Central memory CD4-positive, alpha-beta T cell (primary cell): ENCODE measurements around the gene NKAIN4.
A peak's percentile ranks its signal among the peaks of the same experiment; 100 is the strongest.

Source experiments
- DNase-seq: peaks from one replicate; pipeline ENCODE4 v3.0.0; 2022

NKAIN4 gene

GRCh38 chr20:63217706-63218105, 36.6 kb downstream of the NKAIN4 start:
- DNase-seq, result no peak

DNA sequence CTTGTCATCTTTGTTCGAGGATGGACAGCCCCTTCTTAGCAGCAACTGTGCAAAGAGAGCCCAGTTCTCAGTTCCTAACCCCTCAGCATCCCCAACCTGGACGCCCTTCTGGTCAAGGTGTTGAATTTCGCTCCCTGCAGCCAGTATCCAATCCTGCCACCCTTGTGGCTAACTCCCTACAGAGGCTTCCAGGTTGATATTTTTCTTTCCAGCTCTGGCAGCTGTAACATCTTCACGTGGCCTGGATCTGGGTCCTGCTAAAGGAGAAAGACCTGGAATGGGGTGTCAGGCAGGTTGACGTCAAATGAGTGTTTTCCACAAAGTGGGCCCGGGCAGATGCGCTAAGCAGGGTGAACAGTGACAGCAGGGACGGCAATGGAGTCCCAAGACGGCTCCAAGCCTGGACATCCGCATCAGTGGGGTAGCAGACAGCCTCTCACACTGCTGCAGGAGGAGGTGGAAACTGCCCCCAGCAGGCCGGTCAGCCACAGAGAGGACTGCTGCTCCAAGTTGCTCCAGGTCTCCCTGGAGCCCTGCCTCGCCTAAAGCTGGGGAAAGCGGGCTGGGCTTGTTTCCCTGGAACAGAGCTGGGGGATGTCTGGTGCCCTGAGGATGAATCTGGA, 37.3 kb downstream of the NKAIN4 start:
- DNase-seq, result no peak

DNA sequence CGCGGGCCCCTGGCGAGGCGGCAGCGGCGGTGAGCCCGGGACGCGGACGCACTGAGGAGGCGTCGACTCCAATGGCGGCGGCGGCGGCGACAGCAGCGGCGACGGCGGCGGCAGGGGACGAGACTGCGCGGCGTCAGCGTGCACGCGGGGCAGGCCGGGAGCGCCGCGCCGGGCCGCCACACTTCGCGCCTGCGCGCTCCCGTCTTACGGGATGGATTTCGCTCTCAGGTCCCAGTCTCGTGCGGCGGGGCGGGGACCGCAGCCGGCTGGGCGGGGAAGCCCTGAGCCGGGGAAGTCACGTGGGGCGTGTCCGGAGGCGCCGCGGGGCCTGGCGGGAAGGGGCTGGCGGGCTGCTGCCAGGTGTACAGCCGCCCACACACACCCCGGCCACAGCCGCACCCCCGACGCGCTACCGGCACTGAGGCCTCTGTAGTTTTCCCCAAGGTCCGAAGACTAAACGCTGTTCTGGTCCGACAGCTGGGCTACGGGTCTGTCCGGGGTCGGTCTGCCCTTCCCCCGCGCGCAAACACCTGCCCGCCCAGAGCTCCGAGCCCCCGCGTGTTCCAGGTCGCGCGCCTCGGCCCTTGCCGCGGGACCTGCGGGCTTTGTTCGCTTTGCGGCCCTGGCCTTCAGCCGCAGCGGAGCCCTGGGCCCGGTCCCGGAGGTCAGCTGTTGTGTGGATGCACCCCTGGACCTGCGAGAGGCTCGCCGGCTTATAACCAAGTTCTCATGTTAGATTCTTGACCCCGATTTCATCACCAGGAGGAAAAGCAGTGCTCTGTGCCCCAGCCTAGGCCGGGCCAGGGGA, 38.0 kb downstream of the NKAIN4 start, which contains the start of gene YTHDF1:
Gene YTHDF1, minus strand, starts transcription at position 91 of the 808 bp plus-strand sequence. CDS start 239 bp downstream, outside the sequence.
- peak; percentile 95 for DNase-seq

- no peak for DNase-seq
Measured at GRCh38 chr20:63215101-63216040, 38.9 kb downstream of the NKAIN4 start.

DNA sequence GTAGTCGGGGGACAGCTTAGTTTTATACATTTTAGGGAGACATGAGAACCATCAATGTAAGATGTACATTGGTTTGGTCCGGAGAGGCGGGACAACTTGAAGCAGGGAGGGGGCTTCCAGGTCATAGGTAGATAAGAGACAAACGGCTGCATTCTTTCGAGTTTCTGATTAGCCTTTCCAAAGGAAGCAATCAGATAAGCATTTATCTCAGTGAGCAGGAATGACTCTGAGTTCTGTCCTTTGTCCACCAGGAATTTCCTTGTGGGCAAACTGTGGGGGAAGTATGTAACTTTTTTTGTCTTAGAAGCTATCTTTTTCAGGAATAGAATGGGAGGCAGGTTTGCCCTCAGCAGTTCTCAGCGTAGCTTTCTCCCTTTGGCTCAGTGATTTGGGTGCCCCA, 39.7 kb downstream of the NKAIN4 start:
- no peak for DNase-seq

- DNase-seq, result no peak
Measured at GRCh38 chr20:63212792-63213191, 41.5 kb downstream of the NKAIN4 start.

- DNase-seq, result no peak
Measured at GRCh38 chr20:63212393-63212730, 41.9 kb downstream of the NKAIN4 start.

DNA sequence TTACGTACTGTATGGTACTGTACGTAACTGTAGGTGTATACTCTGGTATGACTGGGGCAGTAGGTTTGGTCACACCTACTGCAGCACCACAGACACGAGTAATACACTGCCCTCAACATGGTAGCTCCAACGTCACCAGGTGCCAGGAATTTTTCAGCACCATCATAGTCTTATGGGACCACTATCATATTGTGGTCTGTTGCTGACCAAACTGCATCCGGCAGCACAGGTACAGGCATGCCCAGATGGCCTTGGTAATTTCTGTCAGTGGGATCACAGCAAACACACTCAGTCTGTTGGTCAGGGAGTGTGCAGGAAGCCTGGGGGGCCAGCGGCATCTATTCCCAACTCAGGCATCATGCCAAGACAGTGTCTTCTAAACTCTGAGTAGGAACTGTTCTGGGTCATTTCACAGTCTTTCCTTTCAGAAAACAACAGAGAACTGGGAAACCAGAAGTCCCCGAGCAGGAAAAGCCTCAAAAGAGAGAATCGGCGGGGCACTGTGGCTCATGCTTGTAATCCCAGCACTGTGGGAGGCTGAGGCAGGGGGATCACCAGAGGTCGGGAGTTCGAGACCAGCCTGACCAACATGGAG, 44.2 kb downstream of the NKAIN4 start:
- DNase-seq, result no peak

DNA sequence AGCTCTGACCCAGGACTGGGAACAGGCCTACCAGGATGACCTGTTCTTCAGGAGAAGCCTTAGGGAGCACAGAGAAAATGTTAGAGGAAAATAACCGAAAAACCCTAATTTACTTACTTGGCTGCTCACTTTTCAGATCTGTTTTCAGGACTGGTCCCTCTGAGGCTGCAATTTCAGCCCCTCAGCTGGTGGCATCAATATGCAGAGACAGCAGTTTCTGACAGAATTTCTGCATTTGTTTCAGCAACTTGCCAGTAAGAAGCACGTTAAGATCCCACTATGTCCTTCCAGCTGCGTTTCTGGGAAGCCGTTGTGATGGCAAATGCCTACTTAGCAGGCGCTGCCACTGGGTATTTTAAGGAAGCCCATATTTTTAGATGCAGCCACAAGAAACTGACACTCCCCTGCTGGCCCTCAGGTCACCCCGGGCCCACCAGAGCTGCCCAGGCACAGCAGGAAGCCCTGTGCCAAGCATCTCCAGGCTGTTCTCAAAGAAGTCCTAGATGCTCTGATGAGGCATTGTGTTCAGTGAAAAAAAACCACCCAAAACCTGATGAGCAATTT, 45.8 kb downstream of the NKAIN4 start:
- no peak for DNase-seq

- DNase-seq, result no peak
Measured at GRCh38 chr20:63206878-63207277, 47.4 kb downstream of the NKAIN4 start.

DNA sequence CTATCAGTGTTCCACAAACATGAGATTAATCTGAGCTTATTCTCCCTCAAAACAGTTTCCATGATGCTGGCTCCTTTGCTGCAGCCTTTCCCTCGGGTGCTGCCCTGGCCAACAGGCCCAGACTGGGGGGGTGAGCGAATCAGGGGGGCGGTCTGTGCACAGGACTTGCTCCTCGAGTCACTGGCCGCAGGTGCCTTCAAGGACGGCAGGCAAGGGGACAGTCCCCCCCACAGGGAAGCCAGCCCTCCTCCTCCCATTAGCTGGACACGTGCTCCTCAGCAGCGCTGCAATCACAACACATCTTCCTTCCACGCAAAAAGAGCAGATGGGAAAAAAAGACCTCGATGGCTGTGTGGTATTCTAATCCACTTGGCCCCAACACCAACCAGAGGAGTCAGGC, 48.4 kb downstream of the NKAIN4 start:
- DNase-seq, result no peak

DNA sequence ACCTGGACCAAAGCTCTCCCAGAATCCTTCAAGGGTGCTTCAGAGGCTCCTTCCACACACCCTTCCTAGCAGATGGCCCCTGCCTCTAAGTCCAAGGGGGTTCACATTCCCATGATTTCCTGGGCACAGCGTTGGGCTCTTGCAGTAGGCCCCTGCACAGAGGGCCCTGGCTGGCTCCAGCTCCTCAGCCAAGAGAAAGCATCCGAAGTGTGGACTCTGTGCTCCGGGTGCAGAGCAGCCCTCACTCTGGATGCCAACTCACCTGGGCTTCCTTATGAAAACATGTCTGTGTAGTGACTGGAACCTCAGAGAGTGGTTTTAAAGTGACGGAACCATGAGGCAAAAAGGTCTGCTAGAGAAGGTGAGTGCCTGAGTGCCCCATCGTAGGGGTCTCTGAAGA, 49.9 kb downstream of the NKAIN4 start:
- no peak for DNase-seq

DNA sequence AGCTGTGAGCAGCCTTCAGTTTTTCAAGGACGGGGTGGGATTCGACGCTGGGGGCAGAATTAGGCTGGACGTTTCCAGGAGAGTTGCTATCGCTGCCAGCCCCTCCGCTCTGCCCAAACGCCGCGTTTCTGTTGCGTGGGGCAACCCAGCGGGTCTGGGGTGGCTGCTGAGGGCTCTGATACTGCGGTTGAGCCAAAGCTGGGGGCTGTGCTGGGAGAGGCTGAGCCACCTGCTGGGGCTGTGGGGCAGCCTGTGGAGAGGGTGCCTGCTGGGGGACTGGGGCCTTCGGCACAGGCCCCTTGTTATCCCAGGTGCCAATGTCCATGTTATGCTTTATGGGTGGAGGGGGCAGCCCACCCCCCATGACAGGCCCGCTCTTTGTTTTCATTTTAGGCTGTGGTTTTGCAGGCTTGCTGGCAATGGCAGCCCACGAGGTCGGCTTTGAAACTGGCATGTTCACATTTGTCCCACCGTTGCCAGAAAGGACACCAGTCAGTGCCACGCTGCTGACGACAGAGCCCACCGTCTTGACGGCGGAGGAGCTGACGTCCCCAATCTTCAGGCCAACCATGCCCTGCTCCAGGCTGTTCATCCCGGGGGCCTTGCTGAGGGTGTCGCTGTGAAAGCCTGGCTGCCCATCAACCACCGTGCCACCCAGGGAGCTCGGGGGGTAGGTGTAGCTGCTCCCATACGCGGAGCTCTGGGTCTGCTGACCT, 51.3 kb downstream of the NKAIN4 start:
- DNase-seq, result no peak

DNA sequence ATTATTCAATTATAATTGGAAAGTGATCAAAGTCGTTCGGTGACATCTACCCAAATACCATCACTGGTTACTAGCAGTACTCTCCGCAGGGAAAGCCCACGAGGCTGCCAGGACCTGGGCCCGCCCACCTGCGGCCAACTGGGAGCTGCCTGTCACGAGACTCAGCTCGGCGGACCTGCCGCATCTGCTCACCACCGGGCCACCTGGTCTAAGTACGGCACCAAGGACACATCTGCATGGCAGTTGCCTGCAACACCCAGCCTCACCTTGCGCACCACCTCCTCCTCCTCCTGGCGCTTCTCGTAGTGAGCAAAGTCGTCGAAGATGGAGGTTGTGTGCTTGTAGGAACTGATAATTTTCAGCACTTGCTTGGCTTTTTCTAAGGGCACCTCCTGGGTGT, 52.2 kb downstream of the NKAIN4 start:
- DNase-seq, result no peak

- DNase-seq, result no peak
Measured at GRCh38 chr20:63198606-63199005, 55.7 kb downstream of the NKAIN4 start.

DNA sequence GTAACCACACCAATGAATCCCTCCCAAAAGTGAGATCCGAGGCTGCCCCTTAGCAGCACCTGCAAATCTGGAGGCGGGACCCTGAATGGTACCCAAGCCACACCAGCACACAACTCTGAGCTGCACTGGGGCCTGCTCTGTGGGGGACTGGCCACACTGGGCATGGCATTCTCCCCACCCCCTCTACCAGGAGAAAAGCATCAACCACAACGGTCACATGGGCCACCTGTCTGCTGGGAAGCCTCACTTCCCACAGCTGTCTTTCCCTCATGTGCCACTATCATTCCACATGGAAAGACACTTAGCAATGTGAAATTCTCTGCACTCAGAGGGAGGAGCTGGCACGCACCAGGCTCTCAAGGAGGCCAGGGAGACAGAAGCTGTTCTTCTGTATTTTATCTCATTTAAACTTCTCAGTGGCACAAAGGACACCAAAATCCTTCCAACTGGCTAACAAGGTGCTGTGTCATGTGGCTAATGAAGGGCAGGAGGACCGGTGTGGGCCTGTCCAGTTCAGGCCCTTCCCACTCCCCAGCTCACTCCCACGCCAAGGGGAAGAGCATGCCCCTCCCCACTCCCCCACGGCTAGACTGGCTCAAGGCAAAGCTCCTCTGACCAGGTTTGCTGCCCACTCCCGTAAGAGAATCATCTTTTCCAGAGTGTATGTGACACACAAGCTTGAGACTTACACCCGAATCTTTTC, 57.3 kb downstream of the NKAIN4 start:
- DNase-seq, result no peak

- DNase-seq, result no peak
Measured at GRCh38 chr20:63194797-63195173, 59.5 kb downstream of the NKAIN4 start.

DNA sequence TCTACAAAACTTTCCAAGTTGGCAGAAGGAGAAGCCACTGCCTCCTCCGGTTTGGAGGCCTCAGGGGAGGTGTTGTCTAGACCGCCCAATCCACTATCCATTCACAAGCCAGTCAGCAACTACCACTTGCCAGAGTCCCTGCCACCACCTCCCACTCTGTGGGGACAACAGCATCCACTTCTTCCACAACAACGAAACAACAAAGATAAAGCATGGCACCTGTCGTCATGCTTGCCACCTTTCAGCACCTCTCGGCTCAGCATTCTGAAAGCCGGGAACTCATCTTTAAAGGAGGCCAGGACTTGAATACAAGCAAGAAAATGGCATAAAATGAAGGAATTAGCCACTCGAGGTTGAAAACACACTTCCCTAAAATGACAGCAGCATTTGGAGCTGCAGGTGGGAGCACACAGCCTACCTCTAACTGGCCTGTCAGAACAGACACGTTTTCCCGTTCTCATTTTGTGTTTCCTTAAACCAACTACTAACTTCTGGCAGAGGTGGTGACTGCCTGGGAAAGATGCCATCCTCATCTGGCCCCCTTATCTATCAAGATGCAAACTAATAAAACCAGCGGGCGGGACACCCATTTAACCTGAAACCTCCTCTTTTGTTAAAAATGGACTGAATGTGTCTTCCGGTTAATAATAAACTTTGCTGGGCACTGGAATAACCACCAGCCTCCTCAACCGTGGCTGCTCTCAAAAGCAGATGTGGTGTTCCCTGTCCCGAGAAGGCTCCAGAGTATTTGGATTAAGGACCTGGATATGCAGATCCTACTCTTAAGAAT, 60.1 kb downstream of the NKAIN4 start:
- DNase-seq, result no peak

GRCh38 chr20:63192721-63193120, 61.5 kb downstream of the NKAIN4 start:
- no peak for DNase-seq

DNA sequence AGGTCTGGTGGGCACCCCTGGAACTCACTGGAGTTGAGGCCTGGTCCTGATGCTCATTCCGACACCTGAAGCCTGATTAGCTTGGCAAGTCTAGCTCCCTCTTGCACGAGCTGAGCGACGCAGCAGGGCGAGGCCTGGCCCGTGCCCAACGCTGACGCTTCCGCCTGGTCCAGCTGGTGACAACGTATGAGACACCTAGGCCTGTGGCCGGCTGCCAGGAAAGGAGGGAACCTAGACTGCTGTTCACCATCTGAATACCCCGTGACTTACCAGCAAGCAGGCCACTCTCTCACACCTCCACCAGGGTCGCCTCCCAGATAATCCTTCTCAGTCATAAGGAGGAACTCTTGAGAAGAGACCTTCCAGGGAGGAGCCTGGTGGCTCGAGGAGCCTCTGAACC, 62.9 kb downstream of the NKAIN4 start:
- no peak for DNase-seq

GRCh38 chr20:63190828-63191227, 63.4 kb downstream of the NKAIN4 start:
- DNase-seq, result no peak
